K562 (cell line): ENCODE data around the gene COASY. TPM values are rescaled to one million over a fixed set of nuclear protein-coding genes. Genes with fewer than 3 reads are reported as not detected.

ENCODE experiments used
- EWSR1 ChIP-seq: fragments of 450-650 bp; IDR thresholded peaks from 2 replicates; pipeline ENCODE4 v1.6.1; 2018; ENCODE audit warnings: borderline replicate concordance, mild to moderate bottlenecking, low read depth, moderate library complexity; ENCODE audit not compliant: partially characterized antibody
- HDAC6 ChIP-seq: IDR thresholded peaks from 2 replicates; pipeline ENCODE4 v1.6.1; 2012; ENCODE audit warnings: low read depth, mild to moderate bottlenecking, control low read depth, inconsistent platforms, low read length, moderate library complexity
- HMG20B ChIP-seq: fragments of 250-450 bp; sonication (Bioruptor Pico); IDR thresholded peaks from 2 replicates; pipeline ENCODE4 v1.5.0; 2021; ENCODE audit warnings: mild to moderate bottlenecking
- HSF4 ChIP-seq: fragments of 250-450 bp; sonication (Bioruptor Pico); IDR thresholded peaks from 2 replicates; pipeline ENCODE4 v2.1.2; 2022; ENCODE audit warnings: mild to moderate bottlenecking, moderate library complexity, borderline replicate concordance
- KLF1 ChIP-seq: fragments of 450-650 bp; IDR thresholded peaks from 2 replicates; pipeline ENCODE4 v1.6.1; 2016; ENCODE audit warnings: missing genetic modification characterization, missing compliant biosample characterization
- NR0B1 ChIP-seq: fragments of 450-650 bp; IDR thresholded peaks from one replicate; pipeline ENCODE4 v1.6.1; 2018; ENCODE audit warnings: mild to moderate bottlenecking, moderate library complexity; ENCODE audit not compliant: partially characterized antibody
- OTX1 ChIP-seq: fragments of 450-650 bp; formaldehyde crosslinking; IDR thresholded peaks from 2 replicates; pipeline ENCODE4 v1.4.0; 2022; ENCODE audit warnings: mild to moderate bottlenecking
- RAD51 ChIP-seq: fragments of 450-650 bp; IDR thresholded peaks from 2 replicates; pipeline ENCODE4 v1.7.1; 2016; ENCODE audit warnings: low read depth, mild to moderate bottlenecking, borderline replicate concordance
- RHOXF2B ChIP-seq: fragments of 250-450 bp; sonication (Bioruptor Pico); conservative IDR thresholded peaks from 2 replicates; pipeline ENCODE4 v1.5.1; 2021
- SMARCA5 ChIP-seq: fragments of 450-650 bp; IDR thresholded peaks from 2 replicates; pipeline ENCODE4 v1.6.1; 2016
- SRSF3 ChIP-seq: fragments of 200-400 bp; formaldehyde crosslinking; IDR thresholded peaks from 2 replicates; pipeline ENCODE4 v1.6.1; 2016; ENCODE audit warnings: mild to moderate bottlenecking, low read length, moderate library complexity; ENCODE audit not compliant: insufficient read depth
- TEAD2 ChIP-seq: fragments of 450-650 bp; IDR thresholded peaks from 2 replicates; pipeline ENCODE4 v1.6.1; 2016; ENCODE audit warnings: missing genetic modification characterization, control low read depth, missing compliant biosample characterization
- XRCC5 ChIP-seq: fragments of 200-400 bp; formaldehyde crosslinking; IDR thresholded peaks from 2 replicates; pipeline ENCODE4 v1.6.1; 2017; ENCODE audit warnings: low read depth, mild to moderate bottlenecking, low read length
- ZBTB1 ChIP-seq: sonication (generic); formaldehyde crosslinking; IDR thresholded peaks from 2 replicates; pipeline ENCODE4 v1.8.1; 2023; ENCODE audit warnings: missing genetic modification reagents, low read depth, mild to moderate bottlenecking, borderline replicate concordance
- ZNF12 ChIP-seq: sonication (generic); formaldehyde crosslinking; IDR thresholded peaks from 2 replicates; pipeline ENCODE4 v1.4.0; 2020; ENCODE audit warnings: mild to moderate bottlenecking, missing genetic modification reagents
- ZNF23 ChIP-seq: fragments of 250-450 bp; sonication (Bioruptor Pico); IDR thresholded peaks from 2 replicates; pipeline ENCODE4 v1.4.0; 2020; ENCODE audit warnings: mild to moderate bottlenecking
- ZNF449 ChIP-seq: fragments of 250-450 bp; sonication (Bioruptor Pico); IDR thresholded peaks from 2 replicates; pipeline ENCODE4 v1.8.0; 2022; ENCODE audit warnings: moderate library complexity, mild to moderate bottlenecking, inconsistent platforms
- polyA plus RNA-seq, 8 experiments: library from polyadenylated mRNA; depleted of rRNA in 4 of 8; stranded (reverse) in 5 of 8; unstranded in 3 of 8; fragments of >200 nt; fragmentation: Nextera tagmentation in 2 of 8; fragmentation: Illumina TruSeq in 1 of 8; extraction: Ambion mirVana in 2 of 8; extraction: Trizol in 1 of 8; gene quantifications; 2 replicates each; pipeline versions ENCODE4 v1.2.1 to v1.2.3, GENCODE V29; 2011 to 2014; ENCODE audit warnings: inconsistent platforms in 1 of 8, missing spikeins in 1 of 8
- total RNA-seq, 7 experiments: library from RNA; depleted of rRNA in 6 of 7; stranded (reverse); fragments of >200 nt in 6 of 7; fragmentation: Illumina TruSeq in 2 of 7; extraction: Trizol in 2 of 7; gene quantifications; 2 replicates each; pipeline versions ENCODE4 v1.2.1 to v1.2.3, GENCODE V29; 2011 to 2021; ENCODE audit warnings: low replicate concordance in 1 of 7
- TF ChIP-seq, protein P1 (sequence below): sonication (generic); formaldehyde crosslinking; IDR thresholded peaks from 2 replicates; pipeline ENCODE4 v1.8.0; 2022; ENCODE audit warnings: mild to moderate bottlenecking, missing genetic modification reagents
- TF ChIP-seq, protein P2 (sequence below): fragments of 250-450 bp; sonication (Bioruptor Pico); IDR thresholded peaks from 2 replicates; pipeline ENCODE4 v1.8.0; 2022; ENCODE audit warnings: moderate library complexity, mild to moderate bottlenecking, inconsistent platforms

COASY gene
- total and polyA plus RNA-seq, 9 of the 15 experiments (the other 6 are each of a cell fraction or from before 2014, with no cell fraction given): 25.4 to 175 (median 62.3) TPM

DNA sequence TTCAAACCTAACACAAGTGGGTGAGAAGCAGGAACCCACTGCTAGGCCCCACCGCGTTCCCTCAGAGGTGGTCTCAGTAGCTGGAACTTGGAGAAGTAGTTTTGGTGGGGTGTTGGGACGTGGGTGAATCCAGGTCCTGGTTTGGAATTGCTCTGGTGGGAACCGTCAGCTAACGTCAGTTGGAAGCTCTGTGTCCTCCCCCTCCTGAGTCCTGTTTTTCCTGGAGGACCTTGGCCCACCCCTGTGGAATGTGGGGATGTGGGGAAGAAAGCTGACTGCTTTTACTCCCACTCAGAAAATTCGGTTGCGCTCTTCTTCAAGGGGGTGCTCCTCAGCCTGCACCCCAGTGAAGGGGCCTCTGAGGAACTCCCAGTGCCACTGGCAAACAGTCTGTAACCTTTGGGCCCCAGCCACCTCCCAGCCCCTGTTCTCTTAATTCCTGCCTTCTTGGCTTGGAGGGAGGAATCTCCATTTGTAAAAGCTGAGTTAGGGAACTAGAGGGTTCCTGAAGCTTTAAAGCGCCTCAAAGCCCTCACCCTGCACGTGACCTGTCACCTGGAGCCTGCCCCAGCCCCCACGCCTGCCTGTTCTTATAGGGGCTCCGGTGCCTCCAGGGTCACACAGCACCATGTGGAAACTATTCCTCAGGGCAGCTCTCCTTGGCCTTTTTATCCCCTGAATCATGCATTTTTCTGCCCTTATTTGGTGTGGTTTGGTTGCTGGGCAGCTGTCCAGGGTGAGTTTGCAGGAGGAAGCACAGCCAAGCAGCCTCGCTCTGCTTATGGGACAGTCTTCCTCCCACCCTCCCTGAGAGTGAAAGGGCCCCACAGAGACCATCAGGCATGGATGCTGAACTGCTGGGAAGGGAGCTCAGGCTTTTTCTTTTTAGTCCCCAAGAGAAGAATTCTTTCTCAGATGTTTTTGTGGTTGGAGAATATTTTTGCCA, 42.1 kb upstream of the COASY start (continued):
- TF ChIP-seq HDAC6 (no peak), NR0B1 (no peak), OTX1 (CRISPR knock-in tag) (no peak), SRSF3 (no peak), KLF1 (no peak), HSF4 (CRISPR knock-in tag) (no peak), RAD51 (peak; percentile 46; the same call in 1 of the 2 replicates), HMG20B (CRISPR knock-in tag) (no peak), ZNF23 (no peak), RHOXF2B (CRISPR knock-in tag) (no peak), XRCC5 (no peak), EWSR1 (no peak), ZNF449 (CRISPR knock-in tag) (no peak), TEAD2 (tag) (no peak), SMARCA5 (no peak), ZNF12 (CRISPR knock-in tag) (0 out of 2 replicates have a peak, but pooled peaks have one; percentile 49), ZBTB1 (CRISPR knock-in tag) (no peak)
- TF ChIP-seq, protein P1, sequence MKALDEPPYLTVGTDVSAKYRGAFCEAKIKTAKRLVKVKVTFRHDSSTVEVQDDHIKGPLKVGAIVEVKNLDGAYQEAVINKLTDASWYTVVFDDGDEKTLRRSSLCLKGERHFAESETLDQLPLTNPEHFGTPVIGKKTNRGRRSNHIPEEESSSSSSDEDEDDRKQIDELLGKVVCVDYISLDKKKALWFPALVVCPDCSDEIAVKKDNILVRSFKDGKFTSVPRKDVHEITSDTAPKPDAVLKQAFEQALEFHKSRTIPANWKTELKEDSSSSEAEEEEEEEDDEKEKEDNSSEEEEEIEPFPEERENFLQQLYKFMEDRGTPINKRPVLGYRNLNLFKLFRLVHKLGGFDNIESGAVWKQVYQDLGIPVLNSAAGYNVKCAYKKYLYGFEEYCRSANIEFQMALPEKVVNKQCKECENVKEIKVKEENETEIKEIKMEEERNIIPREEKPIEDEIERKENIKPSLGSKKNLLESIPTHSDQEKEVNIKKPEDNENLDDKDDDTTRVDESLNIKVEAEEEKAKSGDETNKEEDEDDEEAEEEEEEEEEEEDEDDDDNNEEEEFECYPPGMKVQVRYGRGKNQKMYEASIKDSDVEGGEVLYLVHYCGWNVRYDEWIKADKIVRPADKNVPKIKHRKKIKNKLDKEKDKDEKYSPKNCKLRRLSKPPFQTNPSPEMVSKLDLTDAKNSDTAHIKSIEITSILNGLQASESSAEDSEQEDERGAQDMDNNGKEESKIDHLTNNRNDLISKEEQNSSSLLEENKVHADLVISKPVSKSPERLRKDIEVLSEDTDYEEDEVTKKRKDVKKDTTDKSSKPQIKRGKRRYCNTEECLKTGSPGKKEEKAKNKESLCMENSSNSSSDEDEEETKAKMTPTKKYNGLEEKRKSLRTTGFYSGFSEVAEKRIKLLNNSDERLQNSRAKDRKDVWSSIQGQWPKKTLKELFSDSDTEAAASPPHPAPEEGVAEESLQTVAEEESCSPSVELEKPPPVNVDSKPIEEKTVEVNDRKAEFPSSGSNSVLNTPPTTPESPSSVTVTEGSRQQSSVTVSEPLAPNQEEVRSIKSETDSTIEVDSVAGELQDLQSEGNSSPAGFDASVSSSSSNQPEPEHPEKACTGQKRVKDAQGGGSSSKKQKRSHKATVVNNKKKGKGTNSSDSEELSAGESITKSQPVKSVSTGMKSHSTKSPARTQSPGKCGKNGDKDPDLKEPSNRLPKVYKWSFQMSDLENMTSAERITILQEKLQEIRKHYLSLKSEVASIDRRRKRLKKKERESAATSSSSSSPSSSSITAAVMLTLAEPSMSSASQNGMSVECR (CRISPR knock-in tag): no peak
- TF ChIP-seq, protein P2, sequence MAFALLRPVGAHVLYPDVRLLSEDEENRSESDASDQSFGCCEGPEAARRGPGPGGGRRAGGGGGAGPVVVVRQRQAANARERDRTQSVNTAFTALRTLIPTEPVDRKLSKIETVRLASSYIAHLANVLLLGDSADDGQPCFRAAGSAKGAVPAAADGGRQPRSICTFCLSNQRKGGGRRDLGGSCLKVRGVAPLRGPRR (CRISPR knock-in tag): no peak
